T-helper 22 cell (primary cell): ENCODE measurements around the gene KREMEN2.

Experiments used
- DNase-seq: peaks from one replicate; pipeline ENCODE4 v3.0.0-alpha.2; 2020; ENCODE audit warnings: low read depth

Gene KREMEN2

GRCh38 chr16:2966043-2966807 lies 2.1 kb downstream of the KREMEN2 start:
- no peak for DNase-seq

DNA sequence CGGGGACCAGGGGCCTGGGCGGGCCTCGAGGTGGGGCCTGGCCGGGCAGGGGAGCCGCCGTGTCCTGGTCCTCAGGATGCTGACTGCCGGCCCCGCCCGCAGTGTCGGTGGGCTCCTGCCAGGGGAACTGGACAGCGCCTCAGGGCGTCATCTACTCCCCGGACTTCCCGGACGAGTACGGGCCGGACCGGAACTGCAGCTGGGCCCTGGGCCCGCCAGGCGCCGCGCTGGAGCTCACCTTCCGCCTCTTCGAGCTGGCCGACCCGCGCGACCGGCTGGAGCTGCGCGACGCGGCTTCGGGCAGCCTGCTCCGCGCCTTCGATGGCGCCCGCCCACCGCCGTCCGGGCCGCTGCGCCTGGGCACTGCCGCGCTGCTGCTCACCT lies 2.7 kb downstream of the KREMEN2 start:
- no peak for DNase-seq

DNA sequence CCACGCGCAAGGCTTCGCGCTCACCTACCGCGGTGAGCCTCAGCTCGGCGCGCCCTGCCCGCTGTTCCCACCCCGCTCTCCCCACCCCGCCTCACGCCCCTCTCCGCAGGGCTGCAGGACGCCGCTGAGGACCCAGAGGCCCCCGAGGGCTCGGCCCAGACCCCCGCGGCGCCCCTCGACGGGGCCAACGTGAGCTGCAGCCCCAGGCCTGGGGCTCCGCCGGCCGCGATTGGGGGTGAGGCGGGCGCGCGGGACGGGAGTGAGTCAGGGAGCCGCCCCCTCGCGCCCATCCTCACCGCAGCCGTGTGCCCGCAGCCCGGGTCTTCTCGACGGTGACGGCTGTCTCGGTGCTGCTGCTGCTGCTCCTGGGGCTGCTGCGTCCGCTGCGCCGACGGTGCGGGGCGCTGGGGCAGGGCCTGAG lies 3.1 kb downstream of the KREMEN2 start:
- no peak for DNase-seq

GRCh38 chr16:2967721-2968161 lies 3.7 kb downstream of the KREMEN2 start:
- DNase-seq, result no peak

- DNase-seq, result no peak
Observed at GRCh38 chr16:2968368-2968737, 4.3 kb downstream of the KREMEN2 start.

DNA sequence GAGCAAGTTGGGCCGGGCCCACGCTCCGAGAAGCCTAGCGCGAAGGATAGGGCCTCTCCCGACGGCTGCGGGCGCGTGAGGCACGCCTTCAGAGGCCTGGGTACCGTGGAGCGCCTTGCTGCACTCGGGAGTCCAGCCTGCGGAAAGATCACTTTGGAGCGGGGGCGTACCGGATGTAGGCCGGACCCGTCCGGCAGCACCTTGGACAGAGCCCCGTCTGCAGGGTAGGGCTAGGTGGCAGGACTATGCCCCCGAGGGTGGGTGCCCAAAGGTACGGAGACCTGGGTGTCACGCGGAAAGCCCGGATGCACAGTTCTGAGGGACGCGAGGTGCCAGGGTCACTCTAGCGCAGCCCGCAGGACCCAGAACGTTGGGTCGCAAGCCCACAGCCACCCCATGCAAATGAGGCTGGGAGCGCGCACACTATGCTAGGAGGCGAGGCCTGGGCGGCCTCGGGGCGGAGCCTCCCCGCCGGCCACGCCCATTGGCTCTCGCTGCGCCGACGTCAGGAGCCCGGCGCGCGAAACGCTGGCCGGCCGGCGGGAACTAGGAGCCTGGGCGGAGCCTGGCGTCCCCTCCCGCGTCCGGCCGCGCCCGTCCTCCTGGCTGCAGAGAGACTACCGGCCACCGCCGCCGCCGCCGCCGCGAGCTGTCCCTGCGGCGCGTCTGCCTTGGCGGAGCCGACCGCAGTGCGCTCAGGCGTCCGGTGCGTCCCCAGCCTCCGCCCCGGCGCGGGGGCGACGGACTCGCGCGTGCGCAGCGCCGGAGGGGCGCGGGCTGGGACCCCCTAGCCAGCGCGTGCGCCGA lies 4.9 kb downstream of the KREMEN2 start, which contains the start of gene PAQR4:
TSS of gene PAQR4 (plus strand) at position 611 of the 807 bp plus-strand sequence. CDS start 327 bp downstream, outside the sequence.
- DNase-seq, result peak; percentile 60

DNA sequence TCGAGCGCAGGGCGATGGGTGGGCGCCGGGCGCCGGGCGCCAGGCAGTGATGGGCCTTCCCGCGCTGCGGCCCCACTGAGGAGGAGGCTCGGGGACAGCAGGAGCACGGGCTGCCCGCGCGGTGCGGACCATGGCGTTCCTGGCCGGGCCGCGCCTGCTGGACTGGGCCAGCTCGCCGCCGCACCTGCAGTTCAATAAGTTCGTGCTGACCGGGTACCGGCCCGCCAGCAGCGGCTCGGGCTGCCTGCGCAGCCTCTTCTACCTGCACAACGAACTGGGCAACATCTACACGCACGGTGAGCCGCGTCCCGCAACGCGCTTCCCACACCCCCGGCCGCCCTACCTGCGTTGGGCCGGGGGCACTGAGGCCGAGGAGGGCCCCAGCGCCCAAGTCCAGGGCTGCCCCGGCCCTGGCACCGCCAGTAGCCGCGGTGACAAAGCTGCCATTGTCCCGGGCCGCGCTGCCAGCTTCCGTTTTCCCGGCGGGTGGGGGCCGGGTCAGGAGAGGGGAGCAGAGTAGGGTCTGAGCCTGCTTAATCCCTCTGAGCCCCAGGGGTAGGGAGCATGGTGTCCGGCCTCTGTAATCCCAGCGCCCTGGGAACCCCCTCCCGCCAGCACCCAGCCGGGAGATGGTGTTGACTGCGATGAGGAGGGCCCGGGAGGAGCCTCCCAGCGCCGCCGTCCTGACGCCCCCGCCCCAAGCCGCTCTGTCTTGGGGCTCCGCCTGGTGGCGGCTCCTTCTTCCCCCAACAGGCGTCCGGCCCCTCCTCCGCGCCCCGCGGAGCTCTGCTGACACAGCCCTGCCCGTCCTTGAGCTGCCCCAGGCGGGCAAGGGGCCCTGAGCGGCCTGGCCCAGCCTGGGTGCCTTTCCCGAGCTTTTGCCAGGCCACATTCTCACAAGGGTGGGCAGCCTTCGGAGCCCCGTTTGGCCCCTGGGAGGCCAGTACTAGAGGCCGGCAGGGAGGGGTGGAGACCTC lies 5.8 kb downstream of the KREMEN2 start:
- DNase-seq, result peak; percentile 49

DNA sequence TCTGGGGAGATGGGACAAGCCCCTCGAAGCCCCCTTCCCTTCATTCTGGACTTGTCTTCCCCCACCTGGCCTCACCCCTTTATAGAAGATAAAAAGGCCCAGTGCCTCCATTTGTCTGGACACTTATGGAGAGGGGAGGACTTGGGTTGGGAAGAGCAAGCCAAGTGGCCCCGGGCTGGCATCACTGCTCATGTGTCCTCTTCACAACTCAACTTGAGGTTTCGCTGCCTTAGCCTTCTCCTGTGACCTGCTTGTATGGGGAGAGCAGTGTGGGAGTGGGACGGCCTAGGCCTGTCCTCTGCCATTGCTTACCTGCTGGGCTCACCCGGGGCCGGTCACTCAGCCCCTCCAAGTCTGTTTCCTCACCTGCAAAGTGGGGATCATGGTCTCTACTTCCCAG lies 6.5 kb downstream of the KREMEN2 start:
- no peak for DNase-seq

GRCh38 chr16:2971134-2971984 lies 7.3 kb downstream of the KREMEN2 start:
- no peak for DNase-seq

DNA sequence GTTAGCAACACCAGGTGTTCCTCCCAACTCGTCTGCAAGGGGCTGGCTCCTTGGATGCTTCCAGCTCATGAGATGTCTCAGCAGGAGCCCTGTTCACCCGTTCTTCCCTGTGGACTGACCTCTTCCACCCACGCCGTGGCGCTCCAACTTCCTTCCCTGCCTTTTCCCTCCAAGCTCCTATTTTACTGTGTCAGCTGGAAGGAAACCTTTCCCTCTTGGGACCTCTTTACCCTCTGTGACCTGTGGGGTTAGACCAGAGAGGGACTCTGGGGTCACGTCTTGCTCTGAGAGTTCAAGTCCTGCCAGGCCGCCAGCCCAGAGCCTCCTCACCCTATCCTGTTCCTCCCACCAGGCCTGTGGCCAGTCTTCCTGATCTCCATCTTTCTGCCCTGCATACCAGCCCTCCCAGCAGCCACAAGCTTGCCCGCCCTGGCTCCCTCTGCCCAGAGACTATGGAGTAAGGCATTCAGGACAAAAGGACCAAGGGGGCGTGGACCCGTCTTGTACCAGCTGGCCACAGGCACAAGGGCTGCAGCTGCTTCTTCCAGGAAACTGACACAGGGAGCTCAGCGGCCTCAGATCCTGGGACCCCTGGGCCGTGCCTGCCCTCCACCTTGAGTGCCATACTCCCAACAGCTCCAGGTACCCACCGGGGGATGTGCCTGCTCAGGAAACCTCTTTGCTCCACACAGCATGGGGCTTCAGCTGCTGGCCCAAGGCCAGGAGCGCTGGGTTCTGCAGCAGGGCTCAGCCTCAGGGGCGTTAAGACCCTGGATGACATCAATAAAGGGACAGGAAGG lies 8.1 kb downstream of the KREMEN2 start:
- no peak for DNase-seq

- DNase-seq, result no peak
Observed at GRCh38 chr16:2973093-2973492, 9.0 kb downstream of the KREMEN2 start.

- DNase-seq, result no peak
Observed at GRCh38 chr16:2973605-2974318, 9.7 kb downstream of the KREMEN2 start.

- DNase-seq, result no peak
Observed at GRCh38 chr16:2974319-2975056, 10.4 kb downstream of the KREMEN2 start.

GRCh38 chr16:2975161-2975795 lies 11.2 kb downstream of the KREMEN2 start:
- no peak for DNase-seq

- DNase-seq, result no peak
Observed at GRCh38 chr16:2976201-2976600, 12.1 kb downstream of the KREMEN2 start.

DNA sequence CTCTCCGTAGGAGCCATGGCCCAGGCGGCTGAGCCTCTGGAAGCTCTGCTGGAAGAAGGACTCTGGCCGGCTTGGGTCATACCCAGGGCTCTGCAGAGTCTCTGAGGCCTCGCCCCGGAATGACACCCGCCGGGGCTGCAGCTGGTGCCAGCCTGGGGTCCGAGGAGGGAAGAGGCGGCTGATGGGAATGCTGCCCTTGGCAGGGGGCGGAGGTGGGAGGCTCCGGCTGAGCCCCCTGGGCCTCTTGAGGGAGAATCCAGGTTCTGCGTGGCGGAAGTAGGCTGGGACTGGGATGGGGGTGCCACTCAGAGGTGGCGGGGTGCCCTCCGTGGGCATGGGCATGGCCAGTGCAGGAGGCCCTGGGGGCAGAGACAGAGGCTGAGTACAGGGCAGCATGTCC lies 12.6 kb downstream of the KREMEN2 start:
- DNase-seq, result no peak

DNA sequence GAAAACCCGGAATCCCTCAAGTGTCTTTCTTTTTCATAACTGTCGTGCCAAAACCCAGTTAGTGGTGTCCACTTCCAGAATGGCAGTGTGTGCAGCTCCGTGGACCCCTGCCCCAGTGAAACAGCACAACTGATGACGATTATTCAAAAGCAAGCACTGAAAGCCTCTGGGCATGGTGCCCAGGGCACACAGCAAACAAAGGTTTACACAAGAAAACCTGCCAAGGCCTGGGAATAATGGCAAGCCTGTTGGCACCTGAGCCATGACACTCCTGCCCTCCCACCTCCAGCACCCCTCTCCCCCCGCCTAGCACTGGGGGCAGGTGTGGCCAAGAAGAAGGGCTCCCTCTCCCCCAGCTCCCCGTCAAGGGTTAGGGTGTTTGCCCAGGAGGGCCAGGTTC lies 13.4 kb downstream of the KREMEN2 start:
- no peak for DNase-seq

DNA sequence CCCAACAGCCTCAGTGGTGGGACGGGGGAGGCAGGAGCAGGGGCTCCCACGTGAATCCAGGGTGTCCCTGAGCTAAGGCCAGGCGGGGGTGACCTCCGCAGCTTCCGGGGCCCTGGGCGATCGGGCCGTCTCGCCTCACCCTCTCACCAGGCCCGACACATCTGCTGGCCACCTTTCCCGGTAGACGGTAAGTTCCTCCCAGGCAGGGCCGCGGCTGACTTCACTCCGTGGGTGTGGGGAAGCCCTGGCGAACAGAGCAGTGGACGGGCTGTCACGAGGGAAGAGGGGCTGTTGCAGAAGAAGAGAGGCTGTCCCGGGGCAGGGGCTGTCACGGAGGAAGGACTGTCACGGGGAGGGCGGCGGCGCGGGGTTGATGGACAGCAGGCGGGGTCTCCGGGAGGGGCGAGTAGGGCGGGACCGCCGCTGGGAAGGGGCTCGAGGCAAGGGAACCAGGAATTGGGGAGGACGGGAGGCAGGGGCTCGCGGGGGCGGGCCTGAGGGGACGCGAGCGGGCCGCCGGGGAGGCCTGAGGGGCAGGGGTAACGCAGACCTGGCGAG lies 15.7 kb downstream of the KREMEN2 start:
- no peak for DNase-seq
